Naive B cell (primary cell): ENCODE data around the gene SCN4B. TPM values are rescaled to one million over a fixed set of nuclear protein-coding genes. Genes with fewer than 3 reads are reported as not detected.

Experiments used
- ATAC-seq, 2 donors: fragments of 150-1000 bp; cut with Tn5 transposase; 2 replicates each; pipeline ENCODE4 v1.10.0; 2021; ENCODE audit warnings: low read depth in 2 of 2, mild to moderate bottlenecking in 2 of 2, moderate library complexity in 2 of 2
- DNase-seq: peaks from one replicate; pipeline ENCODE4 v3.0.0; 2022
- H3K27ac Mint-ChIP-seq, 6 donors: one replicate each; pipeline ENCODE4 v1.8.0; 2020 to 2022; ENCODE audit warnings: mild to moderate bottlenecking in 6 of 6, mixed read lengths in 6 of 6, moderate library complexity in 5 of 6, inconsistent platforms in 2 of 6
- H3K27me3 Mint-ChIP-seq, 3 donors: one replicate each; pipeline ENCODE4 v1.8.0; 2021 to 2022; ENCODE audit warnings: mixed read lengths in 3 of 3, mild to moderate bottlenecking in 1 of 3
- H3K36me3 Mint-ChIP-seq, 2 donors: one replicate each; pipeline ENCODE4 v1.8.0; 2020 to 2022; ENCODE audit warnings: mixed read lengths in 2 of 2, inconsistent platforms in 1 of 2, mild to moderate bottlenecking in 1 of 2
- H3K4me1 Mint-ChIP-seq, 3 donors: one replicate each; pipeline ENCODE4 v1.8.0; 2020 to 2022; ENCODE audit warnings: mixed read lengths in 3 of 3, inconsistent platforms in 1 of 3, mild to moderate bottlenecking in 1 of 3, moderate library complexity in 1 of 3
- H3K4me3 Mint-ChIP-seq, 8 donors: one replicate each; pipeline ENCODE4 v1.8.0; 2020 to 2022; ENCODE audit warnings: mild to moderate bottlenecking in 8 of 8, mixed read lengths in 8 of 8, moderate library complexity in 8 of 8, inconsistent platforms in 2 of 8
- H3K9me3 Mint-ChIP-seq, 7 donors: one replicate each; pipeline ENCODE4 v1.8.0; 2020 to 2022; ENCODE audit warnings: mixed read lengths in 7 of 7, mild to moderate bottlenecking in 5 of 7, inconsistent platforms in 2 of 7, moderate library complexity in 1 of 7
- polyA plus RNA-seq, 6 donors: library from polyadenylated mRNA; unstranded; fragments of 300-500 nt; fragmentation: Illumina TruSeq; gene quantifications; one replicate each; pipeline ENCODE4 v1.2.3, GENCODE V29; 2021; ENCODE audit warnings: low read depth in 6 of 6

SCN4B gene
- polyA plus RNA-seq, 6 donors from 2014 or later: not detected

DNA sequence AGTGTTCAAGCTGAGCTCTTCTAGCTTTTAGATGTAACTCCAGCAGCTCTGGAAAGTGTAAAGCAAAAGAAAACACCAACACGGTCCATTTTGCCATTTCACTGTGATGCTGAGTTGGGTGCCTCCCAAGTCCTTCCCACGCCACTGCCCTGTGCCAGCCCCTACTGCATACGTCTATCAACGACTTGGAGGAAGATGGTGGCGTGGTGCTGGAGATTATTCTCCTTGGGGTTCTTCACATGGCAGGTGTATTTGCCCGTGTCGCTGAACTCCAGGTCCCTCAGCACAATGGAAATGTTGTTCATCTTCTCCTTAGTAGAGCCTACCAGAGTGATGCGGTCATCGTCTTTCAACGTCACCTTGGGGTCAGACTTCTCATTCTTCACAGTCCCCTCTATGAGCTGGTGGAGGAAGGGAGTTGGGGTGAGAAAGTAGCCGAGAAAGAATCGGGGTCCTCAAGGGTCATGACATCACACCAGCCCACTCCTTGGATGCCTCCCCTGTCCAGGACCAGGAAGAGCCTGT lies 8.9 kb downstream of the SCN4B start:
- no peak for ATAC-seq
- H3K4me1 Mint-ChIP-seq: peaks cover 0 to 13% (median 7%) of the 10 kb centered on the region in 3 donors
- no peaks in the 10 kb centered on the region for H3K36me3 Mint-ChIP-seq
- peaks cover 0 to 1% (median 0%) of the 10 kb centered on the region in 7 donors for H3K9me3 Mint-ChIP-seq
- no peak for DNase-seq
- H3K27me3 Mint-ChIP-seq: peaks cover 57 to 86% (median 83%) of the 10 kb centered on the region in 3 donors
- peak overlapping the region in 1 of 8 donors; percentile 2 for H3K4me3 Mint-ChIP-seq
- H3K27ac Mint-ChIP-seq: no peak overlapping the region

DNA sequence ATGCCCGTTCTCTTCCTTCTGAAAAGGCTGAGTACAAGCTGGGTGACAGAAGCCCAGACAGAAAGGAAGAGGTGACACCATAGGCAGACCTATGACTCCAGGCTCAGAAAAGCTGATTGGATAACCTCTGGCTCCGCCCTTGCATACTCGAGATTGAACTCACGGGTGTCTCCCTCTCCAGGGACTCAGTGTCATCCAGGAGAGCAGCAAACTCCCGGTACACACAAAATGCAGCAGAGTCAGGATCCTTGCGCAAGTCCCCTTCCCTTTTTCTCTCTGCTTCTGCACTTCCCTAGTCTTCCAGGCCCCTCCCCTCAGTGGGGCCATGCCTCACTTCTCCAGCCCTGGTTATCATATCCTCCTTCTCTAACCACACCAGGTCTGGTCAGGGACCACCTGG lies 9.8 kb downstream of the SCN4B start:
- Mint-ChIP-seq H3K36me3 (no peaks in the 10 kb centered on the region), H3K27me3 (peaks cover 62 to 86% (median 78%) of the 10 kb centered on the region in 3 donors), H3K4me1 (peaks cover 0 to 13% (median 7%) of the 10 kb centered on the region in 3 donors), H3K9me3 (peaks cover 0 to 1% (median 0%) of the 10 kb centered on the region in 7 donors), H3K27ac (no peak overlapping the region), H3K4me3 (peak overlapping the region in 1 of 8 donors; percentile 77)
- ATAC-seq (no peak), DNase-seq (no peak)

DNA sequence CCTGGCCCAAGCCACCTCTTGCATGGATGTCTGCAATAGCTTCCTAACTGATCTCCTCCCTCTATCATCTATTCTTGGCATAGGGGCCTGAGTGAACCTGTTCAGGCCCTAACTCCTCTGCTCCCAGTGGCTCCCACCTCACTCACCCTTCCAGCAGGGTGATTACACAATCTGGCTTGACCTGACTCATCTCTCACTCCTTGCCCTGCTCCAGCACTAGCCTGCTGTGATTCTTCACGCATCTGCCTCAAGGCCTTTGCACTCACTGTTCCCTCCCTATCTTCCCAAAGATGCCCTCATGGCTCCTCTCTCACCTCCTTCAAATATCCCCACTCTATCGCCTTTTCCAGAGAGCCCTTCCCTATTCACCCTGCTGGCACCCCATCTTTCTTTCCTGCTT lies 10.5 kb downstream of the SCN4B start:
- H3K27me3 Mint-ChIP-seq: peaks cover 58 to 82% (median 71%) of the 10 kb centered on the region in 3 donors
- DNase-seq: no peak
- H3K9me3 Mint-ChIP-seq: peaks cover 0 to 1% (median 0%) of the 10 kb centered on the region in 7 donors
- no peaks in the 10 kb centered on the region for H3K36me3 Mint-ChIP-seq
- peaks cover 0 to 13% (median 7%) of the 10 kb centered on the region in 3 donors for H3K4me1 Mint-ChIP-seq
- H3K27ac Mint-ChIP-seq: no peak overlapping the region
- H3K4me3 Mint-ChIP-seq: no peak overlapping the region
- no peak for ATAC-seq

DNA sequence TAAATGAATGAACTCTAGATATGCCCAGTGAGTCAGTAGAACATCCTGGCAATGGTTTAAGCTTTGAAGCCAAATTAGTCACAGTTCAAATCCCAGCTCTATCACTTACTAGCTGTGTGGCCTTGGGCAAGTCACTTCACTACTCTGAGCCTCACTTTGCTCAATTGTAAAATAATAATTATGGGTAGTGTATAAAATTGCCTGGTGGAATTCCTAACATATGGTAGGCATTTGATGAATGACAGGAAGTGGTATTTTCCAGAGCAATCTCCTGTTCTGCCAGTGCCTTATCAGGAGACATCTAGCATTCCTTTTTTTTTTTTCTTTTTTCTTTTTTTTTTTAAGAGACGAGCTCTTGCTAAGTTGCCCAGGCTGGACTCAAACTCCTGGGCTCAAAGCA lies 13.0 kb downstream of the SCN4B start:
- DNase-seq (no peak), ATAC-seq (no peak)
- no peak overlapping the region for H3K27ac Mint-ChIP-seq
- H3K4me1 Mint-ChIP-seq: peaks cover 0 to 4% (median 2%) of the 10 kb centered on the region in 3 donors
- H3K9me3 Mint-ChIP-seq: peaks cover 0 to 1% (median 0%) of the 10 kb centered on the region in 7 donors
- no peak overlapping the region for H3K4me3 Mint-ChIP-seq
- H3K27me3 Mint-ChIP-seq: peaks cover 47 to 77% (median 66%) of the 10 kb centered on the region in 3 donors
- H3K36me3 Mint-ChIP-seq: no peaks in the 10 kb centered on the region

DNA sequence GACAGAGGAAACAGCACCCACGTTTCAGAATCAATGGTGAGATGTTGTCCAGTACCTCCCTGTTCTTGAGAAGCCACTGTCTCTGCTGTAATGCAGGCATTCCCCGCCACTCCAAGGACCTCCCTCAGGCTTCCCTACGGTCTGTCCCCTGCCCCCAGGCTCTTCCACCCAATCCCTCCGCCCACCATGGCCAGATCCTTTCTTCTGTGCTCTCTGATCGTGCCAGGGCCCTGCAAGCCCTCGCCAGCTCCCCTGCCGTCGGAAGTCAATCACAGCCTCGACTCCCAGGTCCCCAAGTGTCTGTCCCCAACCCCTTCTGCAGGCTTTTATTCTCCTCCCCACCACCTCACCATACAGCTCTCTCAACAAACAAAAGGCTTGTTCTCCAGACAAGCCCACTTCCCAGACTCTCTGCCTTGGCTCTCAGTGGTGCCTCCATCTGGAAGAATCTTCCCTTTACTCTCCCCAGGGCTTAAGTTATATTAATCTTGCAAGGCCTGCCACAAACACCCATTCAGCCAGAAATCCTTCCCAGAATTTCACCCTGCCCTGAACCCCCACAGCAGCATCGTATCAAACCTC lies 13.7 kb downstream of the SCN4B start:
- no peak for DNase-seq
- H3K4me3 Mint-ChIP-seq: no peak overlapping the region
- H3K4me1 Mint-ChIP-seq: peaks cover 0 to 4% (median 2%) of the 10 kb centered on the region in 3 donors
- no peaks in the 10 kb centered on the region for H3K36me3 Mint-ChIP-seq
- H3K27ac Mint-ChIP-seq: no peak overlapping the region
- ATAC-seq: no peak
- peaks cover 46 to 76% (median 66%) of the 10 kb centered on the region in 3 donors for H3K27me3 Mint-ChIP-seq
- H3K9me3 Mint-ChIP-seq: peaks cover 0 to 1% (median 0%) of the 10 kb centered on the region in 7 donors

DNA sequence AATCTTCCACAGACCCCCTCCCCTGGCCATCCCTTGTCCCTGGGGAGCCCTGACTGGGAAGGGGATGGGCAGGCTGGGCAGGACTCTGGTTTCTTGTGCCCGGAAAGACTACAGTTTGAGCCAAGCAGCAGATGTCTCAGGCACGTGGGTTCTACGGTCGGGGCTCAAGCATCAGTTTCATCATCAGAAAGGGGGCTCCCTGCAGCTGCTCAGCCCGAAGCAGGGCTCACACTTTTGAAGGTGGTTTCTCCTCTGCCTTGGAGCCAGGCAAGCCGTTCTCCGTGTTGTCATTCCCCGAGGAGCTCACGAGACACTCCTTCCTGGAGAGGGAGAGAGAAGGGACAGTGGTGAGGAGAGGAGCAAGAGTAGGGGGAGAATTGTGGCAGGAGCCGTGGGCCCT lies 15.8 kb downstream of the SCN4B start:
- Mint-ChIP-seq H3K36me3 (no peaks in the 10 kb centered on the region), H3K27ac (no peak overlapping the region), H3K4me1 (no peaks in the 10 kb centered on the region), H3K9me3 (no peaks in the 10 kb centered on the region), H3K4me3 (no peak overlapping the region), H3K27me3 (peaks cover 33 to 57% (median 49%) of the 10 kb centered on the region in 3 donors)
- DNase-seq (no peak), ATAC-seq (no peak)

DNA sequence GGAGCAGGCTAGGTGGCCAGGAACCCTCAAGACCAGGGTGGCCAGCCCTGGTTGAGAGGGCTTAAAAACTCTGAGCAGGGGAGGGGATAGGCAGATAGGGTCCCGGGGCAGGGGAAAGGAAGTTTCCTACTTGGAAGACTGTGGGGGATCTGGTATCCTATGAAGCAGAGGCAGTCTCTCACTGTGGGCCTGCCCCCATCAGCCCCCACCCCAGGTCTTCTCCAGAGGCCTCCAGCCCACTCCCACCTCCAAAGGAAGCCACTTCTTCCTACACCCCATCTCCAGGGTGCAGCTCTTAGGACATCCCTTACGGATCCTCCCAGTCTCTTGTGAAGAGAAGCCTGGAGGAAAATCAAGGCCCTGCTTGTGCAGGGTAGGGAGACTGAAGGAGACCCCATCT lies 16.3 kb downstream of the SCN4B start:
- peaks cover 31 to 53% (median 45%) of the 10 kb centered on the region in 3 donors for H3K27me3 Mint-ChIP-seq
- no peaks in the 10 kb centered on the region for H3K9me3 Mint-ChIP-seq
- H3K4me3 Mint-ChIP-seq: no peak overlapping the region
- no peak overlapping the region for H3K27ac Mint-ChIP-seq
- ATAC-seq (no peak), DNase-seq (no peak)
- no peaks in the 10 kb centered on the region for H3K36me3 Mint-ChIP-seq
- no peaks in the 10 kb centered on the region for H3K4me1 Mint-ChIP-seq

DNA sequence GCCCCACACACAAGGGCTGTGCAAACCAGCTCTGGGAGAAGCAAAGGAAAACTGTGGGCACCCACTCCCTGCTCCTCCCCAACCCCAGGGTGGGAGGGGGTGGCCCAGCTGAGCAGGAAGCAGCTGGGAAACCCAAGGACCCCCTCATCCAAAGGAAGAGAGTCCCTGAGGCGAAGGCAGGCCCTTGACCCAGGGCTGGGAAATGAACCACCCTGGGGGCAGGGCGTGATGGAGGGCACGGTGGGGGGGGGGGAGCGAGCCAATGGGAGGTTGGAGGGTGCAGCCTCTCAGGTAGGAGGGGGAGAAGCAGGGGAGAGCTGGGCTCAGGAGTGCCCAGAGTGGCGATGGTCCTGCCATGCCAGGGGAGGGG lies 16.8 kb downstream of the SCN4B start:
- DNase-seq: no peak
- Mint-ChIP-seq H3K36me3 (no peaks in the 10 kb centered on the region), H3K27me3 (peaks cover 36 to 48% (median 46%) of the 10 kb centered on the region in 3 donors), H3K27ac (no peak overlapping the region), H3K4me3 (no peak overlapping the region), H3K9me3 (no peaks in the 10 kb centered on the region), H3K4me1 (no peaks in the 10 kb centered on the region)
- ATAC-seq: no peak

DNA sequence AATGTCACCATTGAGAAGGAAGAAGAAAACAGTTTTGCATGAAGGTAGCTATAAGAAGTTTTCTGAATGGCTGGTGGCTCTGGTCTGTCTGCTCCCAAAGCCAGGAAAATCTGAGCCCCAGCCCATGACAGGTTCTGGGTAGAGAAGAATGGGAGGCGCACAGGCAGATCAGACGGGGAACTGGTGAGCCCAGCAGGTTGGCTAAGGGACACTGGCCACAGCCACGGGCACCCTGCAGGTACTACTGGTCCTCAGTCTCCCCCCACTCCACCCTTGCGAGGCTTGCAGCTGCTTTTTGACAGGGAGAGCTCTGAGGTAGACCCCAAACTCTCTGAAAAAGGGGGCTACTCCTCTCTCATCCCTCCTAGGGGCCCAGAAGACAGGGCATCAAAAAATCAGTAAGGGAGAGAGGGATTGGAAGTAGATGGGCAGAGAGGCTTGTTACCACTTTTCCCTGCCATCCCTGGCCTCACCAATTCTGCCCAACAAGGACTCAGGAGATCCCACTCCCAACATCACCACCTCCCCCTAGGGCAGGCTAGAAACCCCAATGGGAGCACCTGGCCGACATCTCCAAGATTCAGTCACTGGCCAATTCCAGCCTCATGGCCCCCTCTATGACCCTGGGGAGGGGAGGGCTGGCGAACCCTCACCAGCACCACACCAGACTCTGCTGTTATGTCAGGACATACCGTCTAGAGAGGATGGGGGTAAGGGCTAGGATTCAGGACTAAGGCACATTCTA lies 17.4 kb downstream of the SCN4B start:
- Mint-ChIP-seq H3K27ac (no peak overlapping the region), H3K9me3 (no peaks in the 10 kb centered on the region), H3K4me1 (no peaks in the 10 kb centered on the region), H3K4me3 (no peak overlapping the region), H3K27me3 (peaks cover 37 to 44% (median 43%) of the 10 kb centered on the region in 3 donors), H3K36me3 (no peaks in the 10 kb centered on the region)
- DNase-seq (no peak), ATAC-seq (no peak)

DNA sequence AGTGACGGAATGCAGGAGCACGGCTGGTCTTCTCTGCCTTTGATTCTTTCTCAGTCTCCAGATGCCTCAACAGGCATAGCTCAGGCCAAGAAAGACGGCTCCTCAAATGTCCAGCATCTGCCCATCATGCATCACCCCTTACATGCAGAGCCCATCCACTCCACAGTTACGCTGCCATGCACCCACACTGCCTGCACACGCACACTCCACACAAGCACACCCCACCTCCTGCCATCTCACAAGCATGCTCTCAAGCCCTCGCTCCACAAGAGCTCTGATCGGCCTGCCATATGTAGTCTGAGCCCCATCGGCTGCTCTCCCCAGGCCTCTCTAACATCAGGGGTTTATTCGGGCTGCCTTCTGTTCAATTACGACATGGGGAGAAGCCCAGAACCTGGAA lies 18.8 kb downstream of the SCN4B start:
- Mint-ChIP-seq H3K4me1 (no peaks in the 10 kb centered on the region), H3K4me3 (no peak overlapping the region), H3K9me3 (no peaks in the 10 kb centered on the region), H3K27me3 (peaks cover 36 to 45% (median 42%) of the 10 kb centered on the region in 3 donors), H3K36me3 (no peaks in the 10 kb centered on the region), H3K27ac (peak overlapping the region in 2 of 6 donors; percentile 16 to 42)
- ATAC-seq (no peak), DNase-seq (no peak)

DNA sequence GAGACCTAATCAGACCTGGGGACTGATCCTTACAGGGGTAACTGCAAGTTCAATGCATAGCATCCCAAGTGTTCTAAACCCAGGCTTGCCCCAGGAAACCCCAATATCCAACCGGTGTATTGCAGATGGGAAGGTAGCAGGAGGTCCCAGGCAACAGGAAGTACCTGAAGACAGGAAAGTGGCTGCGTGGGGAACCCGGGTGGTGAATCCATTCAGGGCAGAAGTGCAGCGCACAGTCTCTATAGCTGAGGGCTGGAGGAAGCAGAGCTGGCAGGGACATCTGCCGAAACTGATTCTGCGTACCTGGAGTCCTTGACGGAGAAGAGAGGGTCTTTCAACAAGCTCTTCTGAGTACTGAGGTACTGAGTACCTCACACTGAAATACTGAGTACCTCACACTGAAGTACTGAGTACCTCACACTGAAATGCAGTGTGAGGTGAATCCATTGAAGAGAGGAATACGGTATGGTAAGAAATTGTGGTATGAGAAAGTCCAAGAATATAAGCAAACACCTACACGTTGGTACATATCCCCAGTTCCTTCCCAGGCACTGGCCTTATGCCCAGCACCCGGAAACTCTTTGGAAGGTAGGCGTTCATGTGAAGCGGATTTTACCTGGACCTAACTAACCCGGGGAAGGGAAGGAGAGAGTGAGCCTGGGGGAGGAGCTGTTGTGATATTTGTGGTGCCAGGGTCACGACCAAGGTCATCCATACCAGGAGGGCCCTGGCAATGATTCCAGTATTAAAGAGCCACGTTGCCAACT lies 20.1 kb downstream of the SCN4B start:
- DNase-seq (no peak), ATAC-seq (no peak)
- Mint-ChIP-seq H3K4me1 (no peaks in the 10 kb centered on the region), H3K4me3 (no peak overlapping the region), H3K36me3 (no peaks in the 10 kb centered on the region), H3K27ac (no peak overlapping the region), H3K9me3 (no peaks in the 10 kb centered on the region), H3K27me3 (peaks cover 26 to 50% (median 35%) of the 10 kb centered on the region in 3 donors)

DNA sequence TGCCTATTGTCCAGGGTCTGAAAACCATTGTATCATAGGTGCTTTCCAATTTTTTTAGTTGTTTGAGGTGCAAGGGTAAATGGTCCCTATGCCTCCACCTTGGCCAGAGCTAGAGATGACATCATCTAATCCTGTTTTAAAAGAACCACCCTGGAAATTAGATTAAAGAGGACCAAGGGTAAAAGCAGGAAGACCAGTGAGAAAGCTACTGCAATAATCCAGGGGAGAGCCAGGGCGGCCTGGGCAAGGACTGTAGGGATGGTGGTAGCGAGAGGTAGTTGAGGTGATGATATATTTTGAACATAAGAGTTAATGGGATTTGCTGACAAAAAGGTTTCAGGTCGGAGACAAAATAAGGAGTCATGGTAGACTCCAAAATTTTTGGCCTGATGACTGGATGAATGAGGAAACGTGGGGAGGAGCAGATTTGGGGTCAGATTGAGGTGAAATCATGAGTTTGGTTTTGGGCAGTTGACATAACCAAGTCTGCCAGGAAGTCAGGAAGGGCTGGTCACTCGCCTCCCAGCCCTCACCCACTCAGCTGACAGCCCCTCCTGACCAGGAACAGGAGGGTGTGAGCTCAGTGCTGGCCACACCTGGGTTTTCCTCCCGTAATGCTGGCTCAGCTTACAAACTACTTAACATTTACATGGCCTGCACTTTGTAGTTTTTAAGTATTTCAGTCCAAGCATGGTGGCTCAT lies 23.0 kb downstream of the SCN4B start:
- DNase-seq: no peak
- H3K9me3 Mint-ChIP-seq: no peaks in the 10 kb centered on the region

More for the DNA sequence above, 23.0 kb downstream of the SCN4B start:
- Mint-ChIP-seq H3K27ac (no peak overlapping the region), H3K4me1 (no peaks in the 10 kb centered on the region), H3K4me3 (no peak overlapping the region), H3K36me3 (no peaks in the 10 kb centered on the region), H3K27me3 (peaks cover 21 to 51% (median 38%) of the 10 kb centered on the region in 3 donors)
- ATAC-seq: no peak
